K562 (cell line): ENCODE data around the gene RSPRY1. TPM values are rescaled to one million over a fixed set of nuclear protein-coding genes. Genes with fewer than 3 reads are reported as not detected.

Experiments used
- ATAC-seq: fragments of 200-7000 bp; cut with Tn5 transposase; 3 replicates; pipeline ENCODE4 v1.9.1; 2020; ENCODE audit warnings: moderate library complexity
- BruUV-seq: library from RNA; stranded (reverse); fragments of 400-500 nt; replicated peaks from 2 replicates; lab custom pipeline; 2021; lab: Mats Ljungman, UMichigan
- CTCF ChIA-PET: fragments of 300-600 bp; formaldehyde crosslinking; extraction: SDS; loops from one replicate; lab custom pipeline; 2021; ENCODE audit warnings: low intra/inter-chr PET ratio; lab: Yijun Ruan, JAX
- POLR2A ChIA-PET: fragments of 300-600, 350-650 bp; sonication (Branson Sonifier 250); formaldehyde crosslinking; extraction: SDS; loops from one replicate; lab custom pipeline; 2021; ENCODE audit warnings: antibody characterized with exemption, inconsistent platforms; lab: Yijun Ruan, JAX
- DNase-seq, 4 experiments: peaks; one replicate each; pipeline versions ENCODE4 v3.0.0 to v3.0.0-alpha.2; 2011 to 2018; ENCODE audit warnings: low spot score in 3 of 4, mixed read lengths in 3 of 4; ENCODE audit errors: extremely low read depth in 1 of 4
- FAIRE-seq: peaks from 2 replicates; lab custom pipeline; 2011; peaks lifted over from hg19 to GRCh38; lab: Jason Lieb, UNC
- H2AFZ ChIP-seq: 2 replicates; pipeline ENCODE4 v1.6.0; 2011; ENCODE audit warnings: low read depth, low read length, control low read depth, inconsistent platforms
- H3K27ac ChIP-seq: fragments of 200-600 bp; 3 replicates; pipeline ENCODE4 v1.8.0; 2011; ENCODE audit warnings: low read depth, mild to moderate bottlenecking, control low read depth, inconsistent platforms, low read length, moderate library complexity, mixed read lengths; ENCODE audit errors: extremely low read depth
- H3K27me3 ChIP-seq, 2 experiments: fragments of 300-600 bp in 1 of 2; 2 replicates in 1 of 2; 3 replicates in 1 of 2; pipeline versions ENCODE4 v1.6.0 to v1.8.0; 2011; ENCODE audit warnings: inconsistent platforms in 2 of 2, low read length in 2 of 2, mild to moderate bottlenecking in 1 of 2, mixed read lengths in 1 of 2, moderate library complexity in 1 of 2; ENCODE audit not compliant: control insufficient read depth in 2 of 2, insufficient read depth in 2 of 2
- H3K36me3 ChIP-seq: fragments of 300-600 bp; 3 replicates; pipeline ENCODE4 v1.8.0; 2011; ENCODE audit warnings: mild to moderate bottlenecking, low read length, inconsistent platforms; ENCODE audit not compliant: control insufficient read depth, insufficient read depth
- H3K4me1 ChIP-seq, 2 experiments: fragments of 200-600 bp in 1 of 2; replicated peaks in 1 of 2; 2 replicates in 1 of 2; 3 replicates in 1 of 2; pipeline versions ENCODE4 v1.5.1 to v1.8.0; 2011; ENCODE audit warnings: inconsistent platforms in 2 of 2, low read length in 2 of 2, mild to moderate bottlenecking in 1 of 2, mixed read lengths in 1 of 2, moderate library complexity in 1 of 2; ENCODE audit not compliant: control insufficient read depth in 2 of 2, insufficient read depth in 2 of 2
- H3K4me2 ChIP-seq: 2 replicates; pipeline ENCODE4 v1.6.1; 2011; ENCODE audit warnings: low read length, control low read depth, inconsistent platforms, mixed read lengths; ENCODE audit not compliant: insufficient read depth
- H3K4me3 ChIP-seq: fragments of 200-600 bp; sonication (generic), shearing (Covaris generic); 2 replicates; pipeline ENCODE4 v1.5.1; 2016; ENCODE audit warnings: control low read depth, inconsistent platforms
- H3K79me2 ChIP-seq: fragments of 200-600 bp; 3 replicates; pipeline ENCODE4 v1.8.0; 2011; ENCODE audit warnings: low read length, inconsistent platforms; ENCODE audit not compliant: control insufficient read depth, insufficient read depth
- H3K9ac ChIP-seq, 2 experiments: 2 replicates each; pipeline versions ENCODE4 v1.6.0 to v1.6.1; 2011; ENCODE audit warnings: low read depth in 2 of 2, low read length in 2 of 2, control low read depth in 1 of 2, inconsistent platforms in 1 of 2, mild to moderate bottlenecking in 1 of 2, mixed read lengths in 1 of 2; ENCODE audit not compliant: insufficient read depth in 1 of 2
- H3K9me1 ChIP-seq: one replicate; pipeline ENCODE4 v1.6.0; 2011; ENCODE audit warnings: inconsistent platforms, mild to moderate bottlenecking, low read length, moderate library complexity; ENCODE audit not compliant: control insufficient read depth, insufficient read depth
- H3K9me3 ChIP-seq: replicated peaks from 2 replicates; pipeline ENCODE4 v1.5.1; 2011; ENCODE audit warnings: low read depth, low read length, inconsistent platforms; ENCODE audit not compliant: control insufficient read depth, insufficient read depth
- H4K20me1 ChIP-seq: replicated peaks from 2 replicates; pipeline ENCODE4 v1.6.1; 2011; ENCODE audit warnings: low read length, inconsistent platforms, mixed read lengths; ENCODE audit not compliant: control insufficient read depth, insufficient read depth
- CEBPB ChIP-seq: fragments of 450-650 bp; IDR thresholded peaks from 2 replicates; pipeline ENCODE4 v1.6.1; 2016; ENCODE audit warnings: missing genetic modification characterization, missing compliant biosample characterization
- FOXK1 ChIP-seq: sonication (generic); formaldehyde crosslinking; IDR thresholded peaks from 2 replicates; pipeline ENCODE4 v1.8.0; 2022; ENCODE audit warnings: missing genetic modification reagents, mild to moderate bottlenecking, borderline replicate concordance
- GATA2 ChIP-seq: sonication (generic); formaldehyde crosslinking; IDR thresholded peaks from 2 replicates; pipeline ENCODE4 v1.4.0; 2020; ENCODE audit warnings: mild to moderate bottlenecking, missing genetic modification reagents
- ZFP91 ChIP-seq: sonication (generic); formaldehyde crosslinking; IDR thresholded peaks from 2 replicates; pipeline ENCODE4 v1.8.0; 2022; ENCODE audit warnings: mild to moderate bottlenecking, missing genetic modification reagents
- WGBS: fragments of 100-300 bp; shearing (Covaris generic); methylation state at CpG from one replicate; pipeline ENCODE4 v1.1.6; 2016; ENCODE audit warnings: low coverage, mixed read lengths; ENCODE audit not compliant: insufficient coverage; ENCODE audit errors: missing lambda C conversion rate; 5-methylcytosine and 5-hydroxymethylcytosine counted together
- in situ Hi-C: fragments of 300-500 bp; cut with MboI; formaldehyde crosslinking; loops from 4 replicates; pipeline ENCODE4 v1.15.0; 2018; ENCODE audit warnings: inconsistent platforms, mixed read lengths
- intact Hi-C: fragments of 100-400 bp; cut with micrococcal nuclease; formaldehyde crosslinking; loops from 2 replicates; pipeline ENCODE4 v1.14.2; 2022
- polyA plus RNA-seq, 8 experiments: library from polyadenylated mRNA; depleted of rRNA in 4 of 8; stranded (reverse) in 5 of 8; unstranded in 3 of 8; fragments of >200 nt; fragmentation: Nextera tagmentation in 2 of 8; fragmentation: Illumina TruSeq in 1 of 8; extraction: Ambion mirVana in 2 of 8; extraction: Trizol in 1 of 8; gene quantifications; 2 replicates each; pipeline versions ENCODE4 v1.2.1 to v1.2.3, GENCODE V29; 2011 to 2014; ENCODE audit warnings: inconsistent platforms in 1 of 8, missing spikeins in 1 of 8
- total RNA-seq, 7 experiments: library from RNA; depleted of rRNA in 6 of 7; stranded (reverse); fragments of >200 nt in 6 of 7; fragmentation: Illumina TruSeq in 2 of 7; extraction: Trizol in 2 of 7; gene quantifications; 2 replicates each; pipeline versions ENCODE4 v1.2.1 to v1.2.3, GENCODE V29; 2011 to 2021; ENCODE audit warnings: low replicate concordance in 1 of 7

RSPRY1 gene
- total and polyA plus RNA-seq, 9 of the 15 experiments (the other 6 are each of a cell fraction or from before 2014, with no cell fraction given): 10.2 to 27.8 (median 20.8) TPM

- TF ChIP-seq FOXK1 (CRISPR knock-in tag) (no peak), CEBPB (tag) (peak; percentile 24; the same call in 1 of the 2 replicates)
- ChIA-PET CTCF (interaction anchor here (0.5 kb wide), 1 partner anchor 13 kb away, joined by 3 read pairs; no protein-coding TSS in a partner anchor), POLR2A (interaction anchor here (0.6 to 1.2 kb wide), 3 partner anchors 13 to 569 kb away, joined by 3 to 4 read pairs (median 4); no protein-coding TSS in a partner anchor)
Measured at GRCh38 chr16:57192720-57193486, 6.8 kb downstream of the RSPRY1 start.

GRCh38 chr16:57194512-57194911 lies 8.4 kb downstream of the RSPRY1 start:
- no peaks in the 10 kb centered on the region; a peak in 1 of 5 replicates for H3K4me1 ChIP-seq
- FAIRE-seq (no peak), ATAC-seq (no peak), DNase-seq (peak in 1 of 4 experiments; percentile 22)
- H3K9ac ChIP-seq: no peak overlapping the region
- ChIA-PET CTCF (no interaction called here), POLR2A (interaction anchor here (1.1 kb wide), 1 partner anchor 8 kb away, joined by 4 read pairs; the partner anchor contains the start of genes PSME3IP1 and RSPRY1)
- H3K4me2 ChIP-seq: no peak overlapping the region
- H3K36me3 ChIP-seq: peaks cover 8% of the 10 kb centered on the region; the same call in 1 of the 3 replicates
- TF ChIP-seq GATA2 (no peak), ZFP91 (CRISPR knock-in tag) (no peak)
- no peak overlapping the region for H3K4me3 ChIP-seq
- no TSS peak for BruUV-seq
- intact Hi-C loops: no loop called here
- no peaks in the 10 kb centered on the region for H4K20me1 ChIP-seq
- H3K79me2 ChIP-seq: peaks cover 77% of the 10 kb centered on the region
- H2AFZ ChIP-seq: no peak overlapping the region
- no peak overlapping the region for H3K27ac ChIP-seq
- no peaks in the 10 kb centered on the region for H3K9me1 ChIP-seq
- in situ Hi-C loops: no loop called here
- no peaks in the 10 kb centered on the region for H3K27me3 ChIP-seq
- H3K9me3 ChIP-seq: no peaks in the 10 kb centered on the region

More at GRCh38 chr16:57192720-57193486, 6.8 kb downstream of the RSPRY1 start:
- in situ Hi-C loops (no loop called here), intact Hi-C loops (no loop called here)
- BruUV-seq: no TSS peak
- peaks cover 85% of the 10 kb centered on the region for H3K79me2 ChIP-seq
- FAIRE-seq (no peak), ATAC-seq (no peak), DNase-seq (no peak)
- no peaks in the 10 kb centered on the region for H3K9me3 ChIP-seq
- no peaks in the 10 kb centered on the region for H3K9me1 ChIP-seq
- H3K9ac ChIP-seq: no peak overlapping the region
- peaks cover 0 to 5% of the 10 kb centered on the region in 2 experiments; a peak in 4 of 5 replicates for H3K4me1 ChIP-seq
- no peak overlapping the region for H3K27ac ChIP-seq
- no peak overlapping the region for H2AFZ ChIP-seq
- no peaks in the 10 kb centered on the region for H3K27me3 ChIP-seq
- no peaks in the 10 kb centered on the region for H4K20me1 ChIP-seq
- WGBS: 67% methylated on average over 7 of the region's 7 CpGs
- H3K36me3 ChIP-seq: peaks cover 9% of the 10 kb centered on the region; the same call in 1 of the 3 replicates
- H3K4me3 ChIP-seq: no peak overlapping the region
- H3K4me2 ChIP-seq: no peak overlapping the region
